ENCODE results near the gene CDKN1B.

- TF ChIP-seq CTCF (IDR thresholded peaks at IDR 0.05) = no peak
- TF ChIP-seq POLR2A (IDR thresholded peaks at IDR 0.05) = no peak
These were observed 7.4 kb downstream of the CDKN1B start for GRCh38 chr12:12724421-12725085.

Measured in right lobe of liver (tissue), 4 donors.